Panc1 (cell line): ENCODE results near the gene UBXN6. TPM values are rescaled to one million over a fixed set of nuclear protein-coding genes. Genes with fewer than 3 reads are reported as not detected.

Experiments
- ATAC-seq: fragments of 200-7000 bp; cut with Tn5 transposase; 2 replicates; pipeline ENCODE4 v1.9.1; 2020; ENCODE audit warnings: mild to moderate bottlenecking, moderate library complexity
- BruUV-seq: library from RNA; stranded (reverse); fragments of 400-500 nt; replicated peaks from 2 replicates; lab custom pipeline; 2021; lab: Mats Ljungman, UMichigan
- CTCF ChIA-PET: fragments of 300-600 bp; sonication (Branson Sonifier 250); formaldehyde crosslinking; loops from one replicate; lab custom pipeline; 2022; ENCODE audit warnings: antibody characterized with exemption; lab: Charles Lee
- POLR2A ChIA-PET: fragments of 300-600 bp; sonication (Branson Sonifier 250); formaldehyde crosslinking; loops from one replicate; lab custom pipeline; 2022; ENCODE audit warnings: antibody characterized with exemption; lab: Charles Lee
- DNase-seq: peaks from one replicate; pipeline ENCODE4 v3.0.0-alpha.2; 2010; ENCODE audit warnings: low read depth, low spot score
- H3K27ac ChIP-seq: 2 replicates; pipeline ENCODE4 v1.5.1; 2011; ENCODE audit warnings: mild to moderate bottlenecking, low read length, inconsistent platforms
- H3K27me3 ChIP-seq: fragments of 200-500 bp; sonication (Bioruptor generic); 2 replicates; pipeline ENCODE4 v1.6.0; 2014; ENCODE audit warnings: low read length, inconsistent platforms; ENCODE audit not compliant: control insufficient read depth, insufficient read depth
- H3K36me3 ChIP-seq: fragments of 200-500 bp; sonication (Bioruptor generic); 2 replicates; pipeline ENCODE4 v1.5.1; 2014; ENCODE audit warnings: inconsistent platforms, mild to moderate bottlenecking, low read length, moderate library complexity; ENCODE audit not compliant: control insufficient read depth, insufficient read depth
- H3K4me1 ChIP-seq: 2 replicates; pipeline ENCODE4 v1.5.1; 2011; ENCODE audit warnings: inconsistent platforms, mild to moderate bottlenecking, low read length, moderate library complexity; ENCODE audit not compliant: control insufficient read depth, insufficient read depth
- H3K4me3 ChIP-seq, 2 experiments: 2 replicates each; pipeline ENCODE4 v1.5.1; 2011 to 2012; ENCODE audit warnings: low read depth in 2 of 2, low read length in 2 of 2, mild to moderate bottlenecking in 2 of 2, inconsistent platforms in 1 of 2, moderate library complexity in 1 of 2
- H3K9me3 ChIP-seq: fragments of 200-500 bp; sonication (Bioruptor generic); 2 replicates; pipeline ENCODE4 v1.5.1; 2014; ENCODE audit warnings: low read depth, mild to moderate bottlenecking, inconsistent platforms, low read length, moderate library complexity; ENCODE audit not compliant: control insufficient read depth, insufficient read depth
- POLR2AphosphoS5 ChIP-seq: IDR thresholded peaks from 2 replicates; pipeline ENCODE4 v1.6.1; 2012; ENCODE audit warnings: mild to moderate bottlenecking, low read depth, low read length, moderate library complexity
- SIN3A ChIP-seq: IDR thresholded peaks from 2 replicates; pipeline ENCODE4 v1.6.1; 2012; ENCODE audit warnings: low read depth, mild to moderate bottlenecking, low read length, moderate library complexity, borderline replicate concordance; ENCODE audit not compliant: insufficient read depth
- TCF7L2 ChIP-seq: IDR thresholded peaks from 2 replicates; pipeline ENCODE4 v1.6.1; 2011; ENCODE audit warnings: mild to moderate bottlenecking, low read depth, low read length, inconsistent platforms
- in situ Hi-C: cut with HindIII; loops from 2 replicates; pipeline ENCODE4 v1.10.0; 2016; ENCODE audit warnings: low sequenced_read_pairs, low pct_unique_long_range_greater_than_20kb
- intact Hi-C: fragments of 100-400 bp; cut with micrococcal nuclease; formaldehyde crosslinking; loops from one replicate; pipeline ENCODE4 v1.10.0; 2022; ENCODE audit not compliant: unreplicated experiment
- total RNA-seq: library from RNA; stranded (reverse); gene quantifications from one replicate; pipeline ENCODE4 v1.2.1, GENCODE V29; 2021; ENCODE audit not compliant: unreplicated experiment
- TF ChIP-seq, protein P1 (sequence below): fragments of 450-650 bp; IDR thresholded peaks from 2 replicates; pipeline ENCODE4 v1.5.1; 2017; ENCODE audit warnings: mild to moderate bottlenecking
- TF ChIP-seq, protein P2 (sequence below), 2 experiments: IDR thresholded peaks; 2 replicates each; pipeline ENCODE4 v1.6.1; 2011 to 2012; ENCODE audit warnings: low read depth in 2 of 2, control low read depth in 1 of 2, low read length in 1 of 2, mild to moderate bottlenecking in 1 of 2, moderate library complexity in 1 of 2; ENCODE audit not compliant: insufficient read depth in 1 of 2

UBXN6 gene
- total RNA-seq, 1 experiment from 2014 or later = 55.6 TPM

DNA sequence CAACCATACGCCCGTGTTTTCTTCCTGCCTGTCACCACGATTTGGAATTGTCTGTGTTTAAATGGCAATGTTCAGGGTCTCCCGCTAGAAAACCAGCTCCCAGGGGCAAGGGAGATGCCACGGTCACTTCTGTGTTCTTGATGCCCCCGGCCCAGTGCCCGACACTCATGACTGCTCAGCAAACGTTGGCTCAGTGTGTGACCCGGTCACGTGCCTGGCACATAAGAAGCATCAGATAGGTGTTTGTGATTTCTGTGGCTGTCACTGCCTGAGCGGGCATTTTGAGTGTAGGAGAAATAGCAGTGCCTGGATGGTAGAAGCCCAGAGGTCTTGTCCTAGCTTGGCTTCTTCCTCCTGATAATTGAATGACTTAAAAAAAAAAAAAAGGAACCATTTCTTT lies 30.0 kb upstream of the UBXN6 start:
- no peak for TF ChIP-seq POLR2AphosphoS5
- no peak for TF ChIP-seq TCF7L2
- no peak for TF ChIP-seq SIN3A
- TF ChIP-seq, protein P1, sequence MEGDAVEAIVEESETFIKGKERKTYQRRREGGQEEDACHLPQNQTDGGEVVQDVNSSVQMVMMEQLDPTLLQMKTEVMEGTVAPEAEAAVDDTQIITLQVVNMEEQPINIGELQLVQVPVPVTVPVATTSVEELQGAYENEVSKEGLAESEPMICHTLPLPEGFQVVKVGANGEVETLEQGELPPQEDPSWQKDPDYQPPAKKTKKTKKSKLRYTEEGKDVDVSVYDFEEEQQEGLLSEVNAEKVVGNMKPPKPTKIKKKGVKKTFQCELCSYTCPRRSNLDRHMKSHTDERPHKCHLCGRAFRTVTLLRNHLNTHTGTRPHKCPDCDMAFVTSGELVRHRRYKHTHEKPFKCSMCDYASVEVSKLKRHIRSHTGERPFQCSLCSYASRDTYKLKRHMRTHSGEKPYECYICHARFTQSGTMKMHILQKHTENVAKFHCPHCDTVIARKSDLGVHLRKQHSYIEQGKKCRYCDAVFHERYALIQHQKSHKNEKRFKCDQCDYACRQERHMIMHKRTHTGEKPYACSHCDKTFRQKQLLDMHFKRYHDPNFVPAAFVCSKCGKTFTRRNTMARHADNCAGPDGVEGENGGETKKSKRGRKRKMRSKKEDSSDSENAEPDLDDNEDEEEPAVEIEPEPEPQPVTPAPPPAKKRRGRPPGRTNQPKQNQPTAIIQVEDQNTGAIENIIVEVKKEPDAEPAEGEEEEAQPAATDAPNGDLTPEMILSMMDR = no peak
- no TSS peak for BruUV-seq
- ATAC-seq (no peak), DNase-seq (no peak)
- no peaks in the 10 kb centered on the region for H3K4me1 ChIP-seq
- CTCF ChIA-PET = no interaction called here
- no peak overlapping the region for H3K4me3 ChIP-seq
- no peak overlapping the region for H3K27ac ChIP-seq
- H3K27me3 ChIP-seq = no peaks in the 10 kb centered on the region
- no peaks in the 10 kb centered on the region for H3K36me3 ChIP-seq
- H3K9me3 ChIP-seq = no peaks in the 10 kb centered on the region
- POLR2A ChIA-PET = no interaction called here
- intact Hi-C loops (no loop called here), in situ Hi-C loops (no loop called here)

DNA sequence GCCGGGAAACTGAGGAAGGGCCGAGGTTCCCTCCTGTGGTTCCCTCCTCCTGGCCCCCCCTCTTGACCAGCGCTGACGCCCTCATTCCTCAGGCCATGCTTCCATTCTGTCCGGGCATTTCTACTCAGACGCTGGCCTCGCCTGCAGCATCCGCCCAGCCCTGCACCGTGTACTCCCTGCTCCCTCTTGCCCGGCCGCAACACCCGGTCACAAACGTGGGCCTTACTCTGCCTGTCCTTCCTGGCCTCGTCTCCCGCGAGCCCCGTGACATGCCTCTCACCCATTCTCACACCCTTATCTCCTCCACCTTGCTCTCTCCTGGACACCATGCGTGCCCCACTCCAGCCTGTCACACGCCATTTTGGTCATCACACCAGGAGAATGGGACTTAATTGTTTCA lies 25.8 kb upstream of the UBXN6 start:
- ChIA-PET CTCF (no interaction called here), POLR2A (no interaction called here)
- TF ChIP-seq, protein P2, sequence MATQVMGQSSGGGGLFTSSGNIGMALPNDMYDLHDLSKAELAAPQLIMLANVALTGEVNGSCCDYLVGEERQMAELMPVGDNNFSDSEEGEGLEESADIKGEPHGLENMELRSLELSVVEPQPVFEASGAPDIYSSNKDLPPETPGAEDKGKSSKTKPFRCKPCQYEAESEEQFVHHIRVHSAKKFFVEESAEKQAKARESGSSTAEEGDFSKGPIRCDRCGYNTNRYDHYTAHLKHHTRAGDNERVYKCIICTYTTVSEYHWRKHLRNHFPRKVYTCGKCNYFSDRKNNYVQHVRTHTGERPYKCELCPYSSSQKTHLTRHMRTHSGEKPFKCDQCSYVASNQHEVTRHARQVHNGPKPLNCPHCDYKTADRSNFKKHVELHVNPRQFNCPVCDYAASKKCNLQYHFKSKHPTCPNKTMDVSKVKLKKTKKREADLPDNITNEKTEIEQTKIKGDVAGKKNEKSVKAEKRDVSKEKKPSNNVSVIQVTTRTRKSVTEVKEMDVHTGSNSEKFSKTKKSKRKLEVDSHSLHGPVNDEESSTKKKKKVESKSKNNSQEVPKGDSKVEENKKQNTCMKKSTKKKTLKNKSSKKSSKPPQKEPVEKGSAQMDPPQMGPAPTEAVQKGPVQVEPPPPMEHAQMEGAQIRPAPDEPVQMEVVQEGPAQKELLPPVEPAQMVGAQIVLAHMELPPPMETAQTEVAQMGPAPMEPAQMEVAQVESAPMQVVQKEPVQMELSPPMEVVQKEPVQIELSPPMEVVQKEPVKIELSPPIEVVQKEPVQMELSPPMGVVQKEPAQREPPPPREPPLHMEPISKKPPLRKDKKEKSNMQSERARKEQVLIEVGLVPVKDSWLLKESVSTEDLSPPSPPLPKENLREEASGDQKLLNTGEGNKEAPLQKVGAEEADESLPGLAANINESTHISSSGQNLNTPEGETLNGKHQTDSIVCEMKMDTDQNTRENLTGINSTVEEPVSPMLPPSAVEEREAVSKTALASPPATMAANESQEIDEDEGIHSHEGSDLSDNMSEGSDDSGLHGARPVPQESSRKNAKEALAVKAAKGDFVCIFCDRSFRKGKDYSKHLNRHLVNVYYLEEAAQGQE (IDR thresholded peaks at IDR 0.05; ENCODE audit: insufficient read depth in 1 of 2, low read depth in 2 of 2, low read length in 1 of 2) = no peak
- TF ChIP-seq SIN3A (no peak), POLR2AphosphoS5 (no peak)
- in situ Hi-C loops = no loop called here
- no peak overlapping the region for H3K27ac ChIP-seq
- no peaks in the 10 kb centered on the region for H3K4me1 ChIP-seq
- ATAC-seq = no peak; the same call in 1 of the 2 replicates
- H3K36me3 ChIP-seq = no peaks in the 10 kb centered on the region
- no peak for DNase-seq
- H3K27me3 ChIP-seq = no peaks in the 10 kb centered on the region
- intact Hi-C loops = no loop called here
- no peak overlapping the region for H3K4me3 ChIP-seq
- H3K9me3 ChIP-seq = no peaks in the 10 kb centered on the region
- BruUV-seq = no TSS peak

DNA sequence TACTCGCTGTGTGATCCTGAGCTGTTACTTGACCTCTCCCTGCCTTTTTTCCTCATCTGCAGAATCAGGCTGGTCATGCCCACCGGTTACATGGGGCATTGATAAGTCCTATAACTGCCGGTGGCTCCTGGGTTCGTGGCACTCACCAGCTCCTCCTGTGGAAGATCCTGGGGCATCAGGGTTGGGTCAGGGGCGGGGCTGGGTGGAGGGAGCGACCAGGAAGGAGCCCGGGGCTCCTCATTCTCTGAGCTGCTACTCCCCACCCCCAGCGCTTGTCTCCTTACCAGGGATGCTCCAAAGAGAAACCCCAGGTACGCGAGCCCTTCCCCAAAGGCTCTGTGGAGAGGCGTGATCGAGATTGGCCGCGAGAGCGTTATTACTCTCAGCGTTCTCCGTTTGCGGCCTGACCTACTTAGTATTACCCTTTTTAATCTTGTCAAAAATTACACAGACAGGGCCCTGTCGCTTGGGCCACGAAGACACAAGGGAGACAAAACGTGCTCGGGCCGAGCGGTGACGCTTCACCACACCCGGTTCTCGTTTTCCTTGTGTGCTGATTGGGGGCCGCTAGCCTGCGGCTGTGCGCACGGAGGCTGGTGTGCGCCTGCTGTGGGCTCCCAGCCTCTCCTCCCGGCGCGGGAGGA lies 25.2 kb upstream of the UBXN6 start:
- ATAC-seq = no peak; the same call in 1 of the 2 replicates
- intact Hi-C loops (no loop called here), in situ Hi-C loops (no loop called here)
- DNase-seq = no peak
- H3K9me3 ChIP-seq = no peaks in the 10 kb centered on the region
- no TSS peak for BruUV-seq
- TF ChIP-seq POLR2AphosphoS5 (no peak), SIN3A (no peak), TCF7L2 (no peak)
- TF ChIP-seq, protein P1 = no peak
- TF ChIP-seq, protein P2 (IDR thresholded peaks at IDR 0.05; ENCODE audit: insufficient read depth in 1 of 2, low read depth in 2 of 2, low read length in 1 of 2) = no peak
- no peak overlapping the region for H3K27ac ChIP-seq
- no peaks in the 10 kb centered on the region for H3K4me1 ChIP-seq
- H3K4me3 ChIP-seq = no peak overlapping the region
- no peaks in the 10 kb centered on the region for H3K27me3 ChIP-seq
- H3K36me3 ChIP-seq = no peaks in the 10 kb centered on the region
- POLR2A ChIA-PET = no interaction called here
- CTCF ChIA-PET = no interaction called here
